ENCODE measurements around the gene PRR35. TPM values are rescaled to one million over a fixed set of nuclear protein-coding genes. Genes with fewer than 3 reads are reported as not detected.
A peak's percentile ranks its signal among the peaks of the same experiment; 100 is the strongest.

PRR35 gene
- total RNA-seq, 1 experiment from 2014 or later: 0.28 TPM

GRCh38 chr16:561957-562938 lies 2.1 kb downstream of the PRR35 start:
- Histone ChIP-seq H3K4me3 (ENCODE audit: insufficient read depth, low read depth, low read length) (no peak overlapping the region), H3K36me3 (replicated peaks; ENCODE audit: control insufficient read depth, insufficient read depth, low read length) (no peaks in the 10 kb centered on the region), H3K27me3 (ENCODE audit: control insufficient read depth, insufficient read depth, low read length) (peaks cover 26% of the 10 kb centered on the region)
- peak; percentile 76 for DNase-seq

GRCh38 chr16:563072-563644 lies 3.0 kb downstream of the PRR35 start:
- Histone ChIP-seq H3K36me3 (replicated peaks; ENCODE audit: control insufficient read depth, insufficient read depth, low read length) (no peaks in the 10 kb centered on the region), H3K4me3 (ENCODE audit: insufficient read depth, low read depth, low read length) (no peak overlapping the region), H3K27me3 (ENCODE audit: control insufficient read depth, insufficient read depth, low read length) (peaks cover 26% of the 10 kb centered on the region)
- DNase-seq: peak; percentile 76

- no peaks in the 10 kb centered on the region for H3K36me3 ChIP-seq (replicated peaks; ENCODE audit: control insufficient read depth, insufficient read depth, low read length)
- DNase-seq: peak; percentile 79
- no peak overlapping the region for H3K4me3 ChIP-seq (ENCODE audit: insufficient read depth, low read depth, low read length)
- peaks cover 14% of the 10 kb centered on the region for H3K27me3 ChIP-seq (ENCODE audit: control insufficient read depth, insufficient read depth, low read length)
Measured at GRCh38 chr16:564690-565418, 4.7 kb downstream of the PRR35 start.

- H3K4me3 ChIP-seq (ENCODE audit: insufficient read depth, low read depth, low read length): no peak overlapping the region
- H3K27me3 ChIP-seq (ENCODE audit: control insufficient read depth, insufficient read depth, low read length): peaks cover 10% of the 10 kb centered on the region
- peak; percentile 82 for DNase-seq
- no peaks in the 10 kb centered on the region for H3K36me3 ChIP-seq (replicated peaks; ENCODE audit: control insufficient read depth, insufficient read depth, low read length)
Measured at GRCh38 chr16:565419-566330, 5.5 kb downstream of the PRR35 start.

GRCh38 chr16:566475-567372 lies 6.5 kb downstream of the PRR35 start, which contains the start of gene NHLRC4:
NHLRC4 (plus strand) TSS chr16:567005; CDS start chr16:568048, 1,043 bp downstream.
- DNase-seq: peak; percentile 96
- H3K4me3 ChIP-seq (ENCODE audit: insufficient read depth, low read depth, low read length): no peak within 1 kb of the TSS
- no peaks in the 10 kb centered on the region; the same call in 1 of the 2 replicates for H3K27me3 ChIP-seq (ENCODE audit: control insufficient read depth, insufficient read depth, low read length)
- no peaks in the 10 kb centered on the region for H3K36me3 ChIP-seq (replicated peaks; ENCODE audit: control insufficient read depth, insufficient read depth, low read length)

GRCh38 chr16:567373-568256 lies 7.4 kb downstream of the PRR35 start:
- H3K4me3 ChIP-seq (ENCODE audit: insufficient read depth, low read depth, low read length): no peak overlapping the region
- H3K36me3 ChIP-seq (replicated peaks; ENCODE audit: control insufficient read depth, insufficient read depth, low read length): no peaks in the 10 kb centered on the region
- no peaks in the 10 kb centered on the region for H3K27me3 ChIP-seq (ENCODE audit: control insufficient read depth, insufficient read depth, low read length)
- DNase-seq: peak; percentile 74

- no peaks in the 10 kb centered on the region for H3K27me3 ChIP-seq (ENCODE audit: control insufficient read depth, insufficient read depth, low read length)
- H3K4me3 ChIP-seq (ENCODE audit: insufficient read depth, low read depth, low read length): peak overlapping the region; percentile 70; the same call in 1 of the 2 replicates
- peak; percentile 72 for DNase-seq
- no peaks in the 10 kb centered on the region for H3K36me3 ChIP-seq (replicated peaks; ENCODE audit: control insufficient read depth, insufficient read depth, low read length)
Measured at GRCh38 chr16:568401-569258, 8.4 kb downstream of the PRR35 start.

- peak; percentile 99 for DNase-seq
- H3K27me3 ChIP-seq (ENCODE audit: control insufficient read depth, insufficient read depth, low read length): no peaks in the 10 kb centered on the region
- peak within 1 kb of the TSS; percentile 70 for H3K4me3 ChIP-seq (ENCODE audit: insufficient read depth, low read depth, low read length)
- no peaks in the 10 kb centered on the region for H3K36me3 ChIP-seq (replicated peaks; ENCODE audit: control insufficient read depth, insufficient read depth, low read length)
Measured at GRCh38 chr16:569445-570254, 9.5 kb downstream of the PRR35 start, which contains the start of gene PIGQ. PIGQ (plus strand) TSS chr16:569968; CDS start chr16:574075, 4,107 bp downstream.

- Histone ChIP-seq H3K27me3 (ENCODE audit: control insufficient read depth, insufficient read depth, low read length) (no peaks in the 10 kb centered on the region), H3K36me3 (replicated peaks; ENCODE audit: control insufficient read depth, insufficient read depth, low read length) (peaks cover 3% of the 10 kb centered on the region; the same call in 1 of the 2 replicates), H3K4me3 (ENCODE audit: insufficient read depth, low read depth, low read length) (no peak overlapping the region)
- no peak for DNase-seq
Measured at GRCh38 chr16:572865-573650, 12.9 kb downstream of the PRR35 start.

GRCh38 chr16:574021-574760 lies 14.0 kb downstream of the PRR35 start:
- Histone ChIP-seq H3K36me3 (replicated peaks; ENCODE audit: control insufficient read depth, insufficient read depth, low read length) (peaks cover 3% of the 10 kb centered on the region; the same call in 1 of the 2 replicates), H3K27me3 (ENCODE audit: control insufficient read depth, insufficient read depth, low read length) (no peaks in the 10 kb centered on the region), H3K4me3 (ENCODE audit: insufficient read depth, low read depth, low read length) (no peak overlapping the region)
- no peak for DNase-seq

All from H7 (cell line).